Measurements from ENCODE around the gene APOO. TPM values are rescaled to one million over a fixed set of nuclear protein-coding genes. Genes with fewer than 3 reads are reported as not detected.

The APOO gene
- total and polyA plus RNA-seq, 4 donors, result 5.4 to 18.0 (median 8.8) TPM

DNA sequence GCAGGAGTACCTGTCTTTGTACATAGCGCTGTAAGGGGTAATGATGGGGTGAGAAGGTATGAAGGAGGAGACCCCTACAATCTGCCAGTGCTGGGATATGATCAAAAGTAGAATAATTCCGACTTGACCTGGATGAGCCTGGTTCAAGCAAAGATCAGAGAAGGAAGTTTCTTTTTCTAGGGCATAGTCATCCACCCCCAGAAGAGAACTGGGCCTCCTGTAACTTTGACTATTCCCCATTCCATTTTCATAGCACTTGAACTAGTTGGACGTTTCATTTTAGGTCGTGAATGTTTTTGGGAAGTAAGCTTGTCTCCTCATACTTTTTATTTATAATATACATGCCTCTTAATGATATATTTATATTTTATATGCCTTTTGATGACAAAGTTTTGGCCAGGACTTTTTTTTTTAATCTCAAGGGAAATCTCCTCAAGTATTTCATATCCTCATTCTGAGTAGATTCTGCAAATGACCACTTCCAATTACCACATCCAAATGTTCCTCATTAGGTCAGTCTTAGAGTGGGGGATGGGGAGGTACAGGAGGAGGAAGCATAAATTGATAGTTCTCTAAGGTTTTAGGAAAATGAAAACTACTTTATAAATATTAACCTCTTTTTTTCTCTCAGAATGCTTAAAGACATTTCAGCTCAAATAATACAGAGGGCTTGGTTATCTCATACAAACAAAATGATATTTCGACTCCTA is 3.5 kb upstream of the APOO start:
- Histone ChIP-seq H3K9me3 (ENCODE audit: control insufficient read depth in 4 of 4, low read length in 3 of 4) (no peaks in the 10 kb centered on the region), H3K27ac (ENCODE audit: low read depth in 1 of 2, low read length in 2 of 2) (no peak overlapping the region)
- WGBS, result 88% methylated on average over 5 of the region's 5 CpGs

More for the DNA sequence above, 3.5 kb upstream of the APOO start:
- Histone ChIP-seq H3K4me1 (ENCODE audit: control insufficient read depth in 4 of 4, insufficient read depth in 4 of 4, low read length in 3 of 4) (peaks cover 0 to 6% (median 2%) of the 10 kb centered on the region in 4 donors), H3K36me3 (ENCODE audit: control insufficient read depth in 4 of 4, insufficient read depth in 3 of 4, low read depth in 1 of 4, low read length in 3 of 4) (no peaks in the 10 kb centered on the region), H3K27me3 (ENCODE audit: control insufficient read depth in 4 of 4, insufficient read depth in 4 of 4, low read length in 3 of 4) (no peaks in the 10 kb centered on the region), H3K4me3 (ENCODE audit: low read depth in 1 of 3, low read length in 3 of 3) (no peak overlapping the region), H3K9ac (ENCODE audit: low read depth in 1 of 2, low read length in 2 of 2) (no peak overlapping the region)
- DNase-seq (ENCODE audit: low spot score), result no peak
- TF ChIP-seq SP1 (IDR thresholded peaks at IDR 0.05) (no peak), GABPA (IDR thresholded peaks at IDR 0.05 in 1 of 2, conservative IDR thresholded peaks at IDR 0.05 in 1 of 2) (no peak), EGR1 (IDR thresholded peaks at IDR 0.05; ENCODE audit: low read depth in 2 of 2) (no peak), RAD21 (IDR thresholded peaks at IDR 0.05) (no peak), YY1 (IDR thresholded peaks at IDR 0.05) (no peak), JUND (IDR thresholded peaks at IDR 0.05) (no peak), HNF4G (IDR thresholded peaks at IDR 0.05) (no peak), HNF4A (conservative IDR thresholded peaks at IDR 0.05) (no peak), FOXA1 (IDR thresholded peaks at IDR 0.05) (no peak), RXRA (IDR thresholded peaks at IDR 0.05) (no peak), TAF1 (conservative IDR thresholded peaks at IDR 0.05) (no peak), NR2F2 (IDR thresholded peaks at IDR 0.05) (no peak)
- TF ChIP-seq, protein P1, sequence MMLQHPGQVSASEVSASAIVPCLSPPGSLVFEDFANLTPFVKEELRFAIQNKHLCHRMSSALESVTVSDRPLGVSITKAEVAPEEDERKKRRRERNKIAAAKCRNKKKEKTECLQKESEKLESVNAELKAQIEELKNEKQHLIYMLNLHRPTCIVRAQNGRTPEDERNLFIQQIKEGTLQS (IDR thresholded peaks at IDR 0.05), result no peak
- TF ChIP-seq, protein P2, sequence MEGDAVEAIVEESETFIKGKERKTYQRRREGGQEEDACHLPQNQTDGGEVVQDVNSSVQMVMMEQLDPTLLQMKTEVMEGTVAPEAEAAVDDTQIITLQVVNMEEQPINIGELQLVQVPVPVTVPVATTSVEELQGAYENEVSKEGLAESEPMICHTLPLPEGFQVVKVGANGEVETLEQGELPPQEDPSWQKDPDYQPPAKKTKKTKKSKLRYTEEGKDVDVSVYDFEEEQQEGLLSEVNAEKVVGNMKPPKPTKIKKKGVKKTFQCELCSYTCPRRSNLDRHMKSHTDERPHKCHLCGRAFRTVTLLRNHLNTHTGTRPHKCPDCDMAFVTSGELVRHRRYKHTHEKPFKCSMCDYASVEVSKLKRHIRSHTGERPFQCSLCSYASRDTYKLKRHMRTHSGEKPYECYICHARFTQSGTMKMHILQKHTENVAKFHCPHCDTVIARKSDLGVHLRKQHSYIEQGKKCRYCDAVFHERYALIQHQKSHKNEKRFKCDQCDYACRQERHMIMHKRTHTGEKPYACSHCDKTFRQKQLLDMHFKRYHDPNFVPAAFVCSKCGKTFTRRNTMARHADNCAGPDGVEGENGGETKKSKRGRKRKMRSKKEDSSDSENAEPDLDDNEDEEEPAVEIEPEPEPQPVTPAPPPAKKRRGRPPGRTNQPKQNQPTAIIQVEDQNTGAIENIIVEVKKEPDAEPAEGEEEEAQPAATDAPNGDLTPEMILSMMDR (IDR thresholded peaks at IDR 0.05; ENCODE audit: low read depth, low read length, missing input control), result no peak
- TF ChIP-seq, protein P3, sequence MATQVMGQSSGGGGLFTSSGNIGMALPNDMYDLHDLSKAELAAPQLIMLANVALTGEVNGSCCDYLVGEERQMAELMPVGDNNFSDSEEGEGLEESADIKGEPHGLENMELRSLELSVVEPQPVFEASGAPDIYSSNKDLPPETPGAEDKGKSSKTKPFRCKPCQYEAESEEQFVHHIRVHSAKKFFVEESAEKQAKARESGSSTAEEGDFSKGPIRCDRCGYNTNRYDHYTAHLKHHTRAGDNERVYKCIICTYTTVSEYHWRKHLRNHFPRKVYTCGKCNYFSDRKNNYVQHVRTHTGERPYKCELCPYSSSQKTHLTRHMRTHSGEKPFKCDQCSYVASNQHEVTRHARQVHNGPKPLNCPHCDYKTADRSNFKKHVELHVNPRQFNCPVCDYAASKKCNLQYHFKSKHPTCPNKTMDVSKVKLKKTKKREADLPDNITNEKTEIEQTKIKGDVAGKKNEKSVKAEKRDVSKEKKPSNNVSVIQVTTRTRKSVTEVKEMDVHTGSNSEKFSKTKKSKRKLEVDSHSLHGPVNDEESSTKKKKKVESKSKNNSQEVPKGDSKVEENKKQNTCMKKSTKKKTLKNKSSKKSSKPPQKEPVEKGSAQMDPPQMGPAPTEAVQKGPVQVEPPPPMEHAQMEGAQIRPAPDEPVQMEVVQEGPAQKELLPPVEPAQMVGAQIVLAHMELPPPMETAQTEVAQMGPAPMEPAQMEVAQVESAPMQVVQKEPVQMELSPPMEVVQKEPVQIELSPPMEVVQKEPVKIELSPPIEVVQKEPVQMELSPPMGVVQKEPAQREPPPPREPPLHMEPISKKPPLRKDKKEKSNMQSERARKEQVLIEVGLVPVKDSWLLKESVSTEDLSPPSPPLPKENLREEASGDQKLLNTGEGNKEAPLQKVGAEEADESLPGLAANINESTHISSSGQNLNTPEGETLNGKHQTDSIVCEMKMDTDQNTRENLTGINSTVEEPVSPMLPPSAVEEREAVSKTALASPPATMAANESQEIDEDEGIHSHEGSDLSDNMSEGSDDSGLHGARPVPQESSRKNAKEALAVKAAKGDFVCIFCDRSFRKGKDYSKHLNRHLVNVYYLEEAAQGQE (IDR thresholded peaks at IDR 0.05), result no peak
- TF ChIP-seq, protein P4, sequence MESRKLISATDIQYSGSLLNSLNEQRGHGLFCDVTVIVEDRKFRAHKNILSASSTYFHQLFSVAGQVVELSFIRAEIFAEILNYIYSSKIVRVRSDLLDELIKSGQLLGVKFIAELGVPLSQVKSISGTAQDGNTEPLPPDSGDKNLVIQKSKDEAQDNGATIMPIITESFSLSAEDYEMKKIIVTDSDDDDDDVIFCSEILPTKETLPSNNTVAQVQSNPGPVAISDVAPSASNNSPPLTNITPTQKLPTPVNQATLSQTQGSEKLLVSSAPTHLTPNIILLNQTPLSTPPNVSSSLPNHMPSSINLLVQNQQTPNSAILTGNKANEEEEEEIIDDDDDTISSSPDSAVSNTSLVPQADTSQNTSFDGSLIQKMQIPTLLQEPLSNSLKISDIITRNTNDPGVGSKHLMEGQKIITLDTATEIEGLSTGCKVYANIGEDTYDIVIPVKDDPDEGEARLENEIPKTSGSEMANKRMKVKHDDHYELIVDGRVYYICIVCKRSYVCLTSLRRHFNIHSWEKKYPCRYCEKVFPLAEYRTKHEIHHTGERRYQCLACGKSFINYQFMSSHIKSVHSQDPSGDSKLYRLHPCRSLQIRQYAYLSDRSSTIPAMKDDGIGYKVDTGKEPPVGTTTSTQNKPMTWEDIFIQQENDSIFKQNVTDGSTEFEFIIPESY (IDR thresholded peaks at IDR 0.05), result no peak
